Measurements from ENCODE around the gene OR5V1.

Gene OR5V1

GRCh38 chr6:29319931-29320330, 48.7 kb downstream of the OR5V1 start:
- H3K36me3 ChIP-seq (ENCODE audit: insufficient read depth, low read length): no peaks in the 10 kb centered on the region
- ATAC-seq (ENCODE audit: insufficient read depth, low read depth) (no peak), DNase-seq (no peak)
- H3K27me3 ChIP-seq (ENCODE audit: insufficient read depth, low read length, poor library complexity): no peaks in the 10 kb centered on the region
- H3K9ac ChIP-seq (ENCODE audit: low read depth, low read length): no peak overlapping the region
- no peaks in the 10 kb centered on the region for H3K4me1 ChIP-seq (ENCODE audit: insufficient read depth, low read length)
- no peak overlapping the region for H3K4me2 ChIP-seq (ENCODE audit: insufficient read depth, low read length)
- H3K4me3 ChIP-seq (ENCODE audit: low read depth in 1 of 2, low read length in 2 of 2): no peak overlapping the region
- H3K79me2 ChIP-seq (ENCODE audit: insufficient read depth, low read length): no peaks in the 10 kb centered on the region
- H3K9me3 ChIP-seq (ENCODE audit: insufficient read depth, low read length, severe bottlenecking): no peaks in the 10 kb centered on the region
- no peak for TF ChIP-seq CTCF (IDR thresholded peaks at IDR 0.05; ENCODE audit: borderline replicate concordance, extremely low read depth, low read length, poor library complexity, severe bottlenecking)
- no peaks in the 10 kb centered on the region for H4K20me1 ChIP-seq (ENCODE audit: insufficient read depth, low read length)
- H3K27ac ChIP-seq (ENCODE audit: low read length): no peak overlapping the region
- H2AFZ ChIP-seq (ENCODE audit: low read depth, low read length): no peak overlapping the region

Data from DND-41 (cell line).